ENCODE results near the gene LARP6.

DNA sequence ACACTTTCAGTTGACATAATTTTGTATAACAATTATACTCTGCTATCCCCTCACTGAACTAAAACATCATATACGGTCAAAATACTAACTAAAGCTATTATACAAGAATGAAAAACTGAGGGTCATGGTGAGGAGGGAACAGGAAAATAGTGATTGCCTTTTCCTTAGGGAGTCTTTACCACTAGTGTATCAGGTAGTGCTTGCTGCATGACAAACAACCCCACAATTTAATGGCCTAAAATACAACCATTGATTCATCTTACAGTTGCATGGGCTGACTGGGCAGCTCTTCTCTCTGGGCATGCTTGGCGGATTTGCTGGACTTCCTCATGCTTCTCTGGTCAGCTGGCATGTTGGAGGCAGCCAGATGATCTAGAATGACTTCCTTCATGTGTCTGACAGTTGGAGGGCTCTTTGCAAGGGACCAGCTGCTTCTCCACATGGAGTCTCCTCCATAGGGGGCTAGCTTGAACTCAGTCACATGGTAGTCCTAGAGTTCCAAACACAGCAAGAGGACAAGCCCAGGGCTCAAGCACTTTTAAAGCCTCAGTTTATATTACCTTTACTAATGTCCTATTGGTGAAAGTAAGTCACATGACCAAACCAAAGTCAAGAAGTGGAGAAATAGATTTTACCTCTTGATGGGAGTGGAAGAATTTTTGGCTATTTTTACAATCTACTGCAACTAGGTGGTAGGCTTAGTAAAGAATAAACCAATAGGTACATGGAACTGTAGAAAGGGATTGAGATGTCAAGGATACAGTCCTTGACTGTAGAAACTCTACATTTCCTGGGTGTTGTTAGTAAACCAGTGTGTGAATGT lies 19.5 kb upstream of the LARP6 start:
- TF ChIP-seq, protein P1, sequence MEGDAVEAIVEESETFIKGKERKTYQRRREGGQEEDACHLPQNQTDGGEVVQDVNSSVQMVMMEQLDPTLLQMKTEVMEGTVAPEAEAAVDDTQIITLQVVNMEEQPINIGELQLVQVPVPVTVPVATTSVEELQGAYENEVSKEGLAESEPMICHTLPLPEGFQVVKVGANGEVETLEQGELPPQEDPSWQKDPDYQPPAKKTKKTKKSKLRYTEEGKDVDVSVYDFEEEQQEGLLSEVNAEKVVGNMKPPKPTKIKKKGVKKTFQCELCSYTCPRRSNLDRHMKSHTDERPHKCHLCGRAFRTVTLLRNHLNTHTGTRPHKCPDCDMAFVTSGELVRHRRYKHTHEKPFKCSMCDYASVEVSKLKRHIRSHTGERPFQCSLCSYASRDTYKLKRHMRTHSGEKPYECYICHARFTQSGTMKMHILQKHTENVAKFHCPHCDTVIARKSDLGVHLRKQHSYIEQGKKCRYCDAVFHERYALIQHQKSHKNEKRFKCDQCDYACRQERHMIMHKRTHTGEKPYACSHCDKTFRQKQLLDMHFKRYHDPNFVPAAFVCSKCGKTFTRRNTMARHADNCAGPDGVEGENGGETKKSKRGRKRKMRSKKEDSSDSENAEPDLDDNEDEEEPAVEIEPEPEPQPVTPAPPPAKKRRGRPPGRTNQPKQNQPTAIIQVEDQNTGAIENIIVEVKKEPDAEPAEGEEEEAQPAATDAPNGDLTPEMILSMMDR (IDR thresholded peaks at IDR 0.05; ENCODE audit: low read depth, low read length): no peak
- no peak for TF ChIP-seq EZH2phosphoT487 (IDR thresholded peaks at IDR 0.05; ENCODE audit: low read depth)
